ENCODE results near the gene PKP4.

Gene PKP4

GRCh38 chr2:158659483-158659882 lies 202.7 kb downstream of the PKP4 start:
- DNase-seq = no peak

DNA sequence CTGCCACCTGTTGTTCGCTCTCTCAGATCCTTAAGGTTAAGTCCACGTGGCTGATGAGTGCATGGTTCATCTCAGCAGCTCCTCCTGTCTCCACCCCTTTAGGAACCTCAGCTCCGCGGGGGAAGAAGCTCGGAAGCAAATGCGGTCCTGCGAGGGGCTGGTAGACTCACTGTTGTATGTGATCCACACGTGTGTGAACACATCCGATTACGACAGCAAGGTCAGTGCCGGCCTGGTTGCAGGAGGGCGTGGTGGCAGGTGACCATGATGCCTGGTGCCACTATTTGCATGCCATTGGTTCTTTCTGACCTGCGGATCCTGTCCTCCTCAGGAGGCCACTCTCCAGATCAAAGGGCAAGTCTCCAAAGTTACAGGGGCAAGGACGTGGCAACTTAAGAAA lies 204.5 kb downstream of the PKP4 start:
- no peak for DNase-seq

DNA sequence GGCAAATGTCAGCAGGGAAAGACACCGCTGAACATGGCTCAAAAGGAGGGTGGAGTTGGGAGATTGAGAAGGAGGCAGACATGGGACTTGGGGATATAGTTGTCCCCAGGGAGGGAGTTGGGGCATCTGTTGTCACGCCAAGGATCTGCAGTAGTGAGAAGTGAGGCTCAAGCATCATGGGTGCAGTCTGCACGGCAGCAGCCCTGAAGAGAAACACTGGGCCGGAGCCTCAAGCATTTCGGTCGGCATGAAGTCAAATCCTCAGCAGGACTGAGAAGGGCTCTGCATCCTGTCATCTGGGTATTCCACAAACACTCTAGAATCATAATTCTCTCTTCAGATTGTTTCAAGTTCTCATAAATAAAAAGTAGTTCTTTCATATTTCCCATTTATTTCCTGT lies 205.7 kb downstream of the PKP4 start:
- DNase-seq = no peak

DNA sequence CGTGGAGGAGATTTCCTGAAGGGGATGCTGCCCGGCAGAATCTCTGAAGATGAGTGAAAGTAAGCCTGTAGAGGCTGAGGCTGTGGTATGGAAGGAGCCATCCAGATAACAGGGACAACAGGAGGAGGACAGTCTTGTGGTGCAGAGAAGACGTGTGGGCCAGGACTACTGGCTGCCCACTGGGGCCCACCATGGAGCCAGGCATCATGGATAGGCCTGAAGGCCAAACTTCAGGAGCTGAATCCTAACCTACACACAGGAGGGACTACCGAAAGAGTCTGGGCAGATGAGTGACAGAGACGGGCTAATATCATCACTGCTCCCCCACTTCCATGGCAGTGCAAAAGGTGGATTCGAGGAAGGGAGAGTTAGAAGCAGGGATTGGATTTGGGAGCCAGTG lies 207.0 kb downstream of the PKP4 start:
- no peak for DNase-seq

- DNase-seq = no peak
Measured at GRCh38 chr2:158664987-158665386, 208.2 kb downstream of the PKP4 start.

DNA sequence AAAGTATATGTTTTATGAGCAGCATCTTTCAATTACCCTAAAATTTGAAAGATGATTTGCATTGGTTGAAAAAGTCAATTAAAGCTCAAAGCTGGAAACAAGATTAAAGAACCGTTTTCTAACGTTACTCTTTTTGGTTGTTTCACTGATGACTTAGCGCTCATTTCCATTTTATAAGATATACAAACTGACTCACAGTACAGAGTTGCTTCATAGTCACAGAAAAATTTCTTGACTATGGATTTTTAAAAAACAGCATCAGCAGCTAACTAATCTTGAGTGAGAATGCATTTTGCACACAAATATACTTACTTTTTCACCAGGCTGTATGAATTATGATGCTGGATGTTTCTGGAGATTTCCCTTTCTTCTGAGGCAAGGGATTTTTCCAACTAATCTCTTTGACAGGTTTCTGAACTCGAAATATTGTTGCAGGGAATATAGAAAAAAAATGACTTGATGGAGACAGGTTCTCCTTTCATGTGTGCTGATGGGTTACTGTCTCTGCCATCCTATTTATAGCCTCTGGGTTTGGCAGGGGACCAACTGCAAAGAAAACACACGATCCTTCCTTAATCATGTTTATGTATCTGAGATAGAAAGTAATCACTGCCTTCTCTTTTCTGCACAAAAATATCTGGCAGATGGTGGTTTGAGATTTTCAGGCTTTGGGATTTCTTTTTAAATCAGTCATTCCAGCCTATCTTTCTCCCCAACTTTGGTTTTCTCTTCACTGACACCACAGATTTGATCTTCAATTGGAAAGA lies 209.0 kb downstream of the PKP4 start:
- DNase-seq = no peak

- no peak for DNase-seq
Measured at GRCh38 chr2:158666969-158667368, 210.2 kb downstream of the PKP4 start.

DNA sequence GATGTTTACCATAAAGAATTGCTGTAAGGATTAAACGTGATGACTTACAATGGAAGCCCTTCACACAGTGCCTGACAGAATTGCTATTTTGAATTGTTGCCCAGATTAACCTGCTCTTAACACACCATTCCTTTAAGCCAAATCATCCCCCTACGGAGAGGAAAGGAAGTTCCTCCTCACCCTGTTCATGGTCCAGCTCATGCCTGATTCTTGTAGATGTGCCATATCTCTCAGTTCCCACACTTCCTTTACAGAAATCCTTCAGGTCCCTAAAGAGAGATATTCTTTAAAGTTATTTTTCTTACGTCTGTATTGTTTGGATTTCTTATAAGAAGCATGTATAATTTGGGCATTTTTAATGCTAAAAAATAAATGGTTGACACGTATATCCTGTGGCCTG lies 210.8 kb downstream of the PKP4 start:
- no peak for DNase-seq

- DNase-seq = no peak
Measured at GRCh38 chr2:158668001-158668765, 211.4 kb downstream of the PKP4 start.

DNA sequence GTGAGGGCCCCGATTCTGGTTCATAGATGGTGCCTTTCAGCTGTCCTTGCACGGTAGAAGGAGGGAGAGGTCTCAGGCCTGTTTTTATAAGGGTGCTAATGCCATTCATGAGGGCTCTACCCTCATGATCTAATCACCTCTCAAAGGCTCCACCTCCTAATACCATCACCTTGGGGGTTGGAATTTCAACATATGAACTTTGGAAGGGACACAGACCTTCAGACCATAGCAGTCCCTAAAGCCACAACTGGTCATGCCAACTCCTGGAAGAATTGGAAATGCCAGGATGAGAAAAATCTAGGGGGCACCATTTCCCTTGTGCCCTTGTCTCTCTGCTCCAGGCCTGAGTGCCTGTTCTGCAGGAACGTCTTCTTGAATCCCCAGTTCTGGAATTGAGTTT lies 213.5 kb downstream of the PKP4 start:
- DNase-seq = no peak

- DNase-seq = no peak
Measured at GRCh38 chr2:158671360-158672245, 214.9 kb downstream of the PKP4 start.

DNA sequence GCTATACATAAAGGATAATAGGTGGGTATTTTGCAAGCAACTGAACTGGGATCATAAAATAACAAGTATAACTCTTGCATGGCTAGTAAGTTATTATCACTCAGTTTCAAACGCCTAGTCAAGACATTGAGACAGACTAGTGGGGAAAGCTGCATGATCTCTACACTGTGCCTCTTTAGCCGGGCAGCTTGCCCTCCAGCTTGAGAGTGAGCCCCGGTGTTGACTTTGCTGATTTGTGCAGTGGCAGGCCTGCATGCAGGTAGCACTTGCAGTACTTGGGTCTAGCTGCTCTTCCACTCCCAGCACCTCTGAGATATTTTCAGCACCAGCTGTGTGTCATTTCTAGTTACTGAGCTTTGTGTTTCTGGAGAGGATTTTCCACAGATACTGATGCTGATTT lies 219.5 kb downstream of the PKP4 start:
- DNase-seq = no peak

DNA sequence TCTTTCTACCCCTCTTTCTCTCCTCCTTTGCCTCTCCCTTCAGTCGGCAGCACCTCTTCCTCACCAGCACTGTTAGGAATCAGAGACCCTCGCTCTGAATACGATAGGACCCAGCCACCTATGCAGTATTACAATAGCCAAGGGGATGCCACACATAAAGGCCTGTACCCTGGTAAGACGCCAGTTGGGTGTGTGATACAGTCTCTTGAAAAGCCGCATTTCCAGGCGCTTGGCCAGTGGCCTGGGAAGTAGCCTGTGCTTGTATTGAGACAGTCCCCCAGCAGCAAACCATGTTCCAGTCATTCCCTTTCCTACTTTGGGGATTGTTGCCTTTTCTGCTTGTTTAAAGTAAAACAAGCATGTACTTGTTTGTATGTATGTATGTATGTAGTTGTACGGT lies 219.9 kb downstream of the PKP4 start:
- no peak for DNase-seq

DNA sequence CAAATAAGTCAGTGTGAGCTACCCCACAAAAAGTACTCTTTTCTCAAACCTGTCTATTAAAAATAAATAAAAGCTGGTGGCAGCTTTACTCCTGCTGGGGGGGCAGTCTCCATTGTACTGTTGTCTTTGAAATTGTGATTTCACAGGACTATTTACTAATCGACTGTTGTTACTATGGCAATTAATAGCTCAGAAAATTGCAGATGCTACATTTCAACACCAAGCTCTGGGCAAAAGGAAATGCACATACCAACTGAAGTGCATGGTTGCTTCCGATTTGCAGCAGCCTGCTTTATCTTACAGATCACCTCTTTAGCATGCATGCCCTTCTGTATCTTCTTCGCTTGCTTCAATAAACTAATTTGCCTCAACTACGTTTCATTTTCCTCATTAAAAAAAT lies 220.8 kb downstream of the PKP4 start:
- no peak for DNase-seq

- no peak for DNase-seq
Measured at GRCh38 chr2:158681816-158682215, 225.1 kb downstream of the PKP4 start.

GRCh38 chr2:158685646-158686045 lies 228.9 kb downstream of the PKP4 start:
- DNase-seq = no peak

DNA sequence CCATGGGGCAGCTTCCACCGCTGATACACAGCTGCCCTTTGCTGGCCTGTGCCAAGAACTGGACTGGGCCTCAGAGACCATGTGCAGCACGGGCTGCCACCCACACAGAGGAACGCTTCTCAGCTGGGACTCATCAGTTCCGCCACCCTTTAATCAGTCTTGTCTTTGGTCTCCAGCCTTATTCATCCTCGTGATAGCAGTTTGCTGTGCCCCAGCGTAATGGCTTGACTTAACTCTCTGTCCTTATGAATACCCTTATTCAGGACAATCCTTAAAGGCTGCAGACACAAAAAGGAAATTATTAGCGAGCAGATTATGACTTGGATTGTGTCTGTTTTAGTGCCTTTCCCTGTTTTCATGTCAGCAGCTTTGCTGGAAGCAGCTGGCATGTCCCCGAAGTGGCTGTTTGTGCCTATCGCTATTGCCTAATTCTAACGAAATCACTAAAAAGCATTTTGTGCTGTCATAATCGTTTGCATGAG lies 229.5 kb downstream of the PKP4 start:
- DNase-seq = no peak

- no peak for DNase-seq
Measured at GRCh38 chr2:158687315-158687714, 230.6 kb downstream of the PKP4 start.

GRCh38 chr2:158688721-158689120 lies 232.0 kb downstream of the PKP4 start:
- DNase-seq = no peak

GRCh38 chr2:158689391-158689790 lies 232.6 kb downstream of the PKP4 start:
- no peak for DNase-seq

GRCh38 chr2:158690823-158691222 lies 234.1 kb downstream of the PKP4 start:
- DNase-seq = no peak

DNA sequence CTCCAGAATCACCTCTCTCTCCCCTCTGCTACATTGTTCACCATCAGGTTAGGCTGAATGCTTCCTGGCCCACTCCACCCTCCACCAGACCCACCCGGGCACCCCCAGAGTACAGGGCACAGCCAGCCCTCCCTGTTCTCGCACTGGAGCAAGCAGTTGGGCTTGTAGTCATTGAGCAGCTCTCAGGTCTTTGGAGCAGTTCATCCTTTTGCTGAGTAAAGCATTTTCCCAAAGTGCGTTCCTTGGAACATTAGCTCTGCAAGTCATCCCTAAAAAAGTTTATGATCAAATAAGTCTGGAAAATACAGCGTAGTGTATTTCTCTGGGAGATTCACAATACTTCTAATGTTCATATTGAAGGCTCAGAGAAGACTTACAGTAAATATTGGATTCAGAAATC lies 234.9 kb downstream of the PKP4 start:
- no peak for DNase-seq

DNA sequence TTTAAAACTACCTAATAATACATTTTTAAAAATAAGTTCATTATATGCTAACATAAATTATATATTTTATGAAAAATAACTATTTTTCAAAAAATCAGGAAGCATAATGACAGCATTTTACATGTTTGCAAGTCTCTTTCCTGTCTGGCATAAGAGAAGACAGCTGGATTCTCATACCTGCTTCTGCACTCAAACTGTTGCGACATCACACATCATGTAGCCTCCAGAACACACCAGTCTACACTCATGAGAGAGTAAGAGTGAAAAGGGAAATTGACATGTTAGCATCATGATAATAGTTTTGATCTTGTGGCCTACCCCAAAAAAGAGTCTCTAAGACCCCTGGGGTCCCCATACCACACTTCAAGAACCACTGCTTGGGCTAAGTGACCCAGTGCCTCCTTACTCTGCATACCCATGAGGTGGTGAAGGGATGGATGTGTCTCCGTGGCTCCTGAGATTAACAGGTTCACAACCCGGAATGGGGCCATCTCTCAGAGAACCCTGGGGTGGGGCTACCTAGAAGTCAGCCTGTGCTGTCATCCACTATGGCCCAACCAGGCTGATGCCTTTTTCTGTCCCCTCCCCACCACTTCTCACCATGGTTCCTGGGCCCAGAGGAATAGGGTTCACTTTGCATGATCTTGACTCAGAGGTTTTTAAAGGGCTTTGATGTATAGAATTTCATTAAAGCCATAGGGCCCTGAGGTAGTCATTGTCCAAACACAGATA lies 235.8 kb downstream of the PKP4 start:
- no peak for DNase-seq
